H1 (cell line): Measurements from ENCODE around the gene MC5R. TPM values are rescaled to one million over a fixed set of nuclear protein-coding genes. Genes with fewer than 3 reads are reported as not detected.

ENCODE experiments used
- CHD1 ChIP-seq: IDR thresholded peaks from 2 replicates; pipeline ENCODE4 v1.6.1; 2012; ENCODE audit warnings: low read depth, low read length, improper control_type of control experiment
- CTBP2 ChIP-seq: IDR thresholded peaks from 2 replicates; pipeline ENCODE4 v1.7.0; 2011; ENCODE audit warnings: borderline replicate concordance, mild to moderate bottlenecking, moderate library complexity, mixed read lengths, low read length; ENCODE audit not compliant: insufficient read depth, insufficient read length
- HDAC6 ChIP-seq: IDR thresholded peaks from one replicate; pipeline ENCODE4 v1.7.1; 2012; ENCODE audit warnings: low read depth, mild to moderate bottlenecking, inconsistent platforms, low read length, moderate library complexity
- NANOG ChIP-seq: IDR thresholded peaks from 2 replicates; pipeline ENCODE4 v1.6.1; 2011; ENCODE audit warnings: low read length, low read depth, mild to moderate bottlenecking, inconsistent platforms; ENCODE audit not compliant: insufficient read depth, poor library complexity, severe bottlenecking
- PHF8 ChIP-seq: fragments of 200-600 bp; sonication (generic); conservative IDR thresholded peaks from 2 replicates; pipeline ENCODE4 v1.7.1; 2012; ENCODE audit warnings: low read depth, mild to moderate bottlenecking, inconsistent platforms, low read length, moderate library complexity
- RBBP5 ChIP-seq: IDR thresholded peaks from 2 replicates; pipeline ENCODE4 v1.7.1; 2012; ENCODE audit warnings: low read depth, mild to moderate bottlenecking, inconsistent platforms, low read length, moderate library complexity, borderline replicate concordance
- RNF2 ChIP-seq: fragments of 200-900, 300-1000 bp; sonication (generic); IDR thresholded peaks from 2 replicates; pipeline ENCODE4 v1.7.1; 2016; ENCODE audit warnings: borderline replicate concordance, low read depth, mild to moderate bottlenecking, antibody characterized with exemption, low read length; ENCODE audit not compliant: poor library complexity, severe bottlenecking; ENCODE audit errors: missing control alignments
- SAP30 ChIP-seq: fragments of 300-600 bp; sonication (generic); IDR thresholded peaks from 2 replicates; pipeline ENCODE4 v1.7.1; 2012; ENCODE audit warnings: low read length, moderate library complexity, mild to moderate bottlenecking, inconsistent platforms; ENCODE audit not compliant: insufficient read depth, insufficient replicate concordance
- polyA plus RNA-seq, 7 experiments: library from polyadenylated mRNA; depleted of rRNA in 3 of 7; stranded (reverse) in 5 of 7; unstranded in 2 of 7; fragments of >200 nt in 5 of 7; fragments of 200-250 nt in 2 of 7; gene quantifications; 1 replicate in 5 of 7; 2 replicates in 1 of 7; 4 replicates in 1 of 7; pipeline versions ENCODE4 v1.2.1 to v1.2.3, GENCODE V29; 2011 to 2013; ENCODE audit warnings: missing spikeins in 2 of 7, mixed read lengths in 2 of 7
- total RNA-seq: library from RNA; stranded (reverse); fragmentation: NEBNext Ultra II Directional; extraction: Animal tissue kit (Norgen Biotek cat#: 25700); gene quantifications from 2 replicates; pipeline ENCODE4 v1.2.1, GENCODE V29; 2021

The MC5R gene
- total and polyA plus RNA-seq, 2 of the 8 experiments (the other 6 are each of a cell fraction or from before 2014, with no cell fraction given): 0.37 to 1.4 TPM

- TF ChIP-seq RBBP5 (no peak), NANOG (no peak), PHF8 (no peak), RNF2 (no peak), CHD1 (no peak), SAP30 (no peak), CTBP2 (no peak), HDAC6 (no peak)
- TF ChIP-seq, all 59 proteins: peak for 0
Observed at GRCh38 chr18:13872373-13872772, 48.4 kb downstream of the MC5R start (continued).
